ENCODE measurements around the gene LRPAP1. TPM values are rescaled to one million over a fixed set of nuclear protein-coding genes. Genes with fewer than 3 reads are reported as not detected.

LRPAP1 gene
- total RNA-seq, 1 donor from 2014 or later, result 81.6 TPM

DNA sequence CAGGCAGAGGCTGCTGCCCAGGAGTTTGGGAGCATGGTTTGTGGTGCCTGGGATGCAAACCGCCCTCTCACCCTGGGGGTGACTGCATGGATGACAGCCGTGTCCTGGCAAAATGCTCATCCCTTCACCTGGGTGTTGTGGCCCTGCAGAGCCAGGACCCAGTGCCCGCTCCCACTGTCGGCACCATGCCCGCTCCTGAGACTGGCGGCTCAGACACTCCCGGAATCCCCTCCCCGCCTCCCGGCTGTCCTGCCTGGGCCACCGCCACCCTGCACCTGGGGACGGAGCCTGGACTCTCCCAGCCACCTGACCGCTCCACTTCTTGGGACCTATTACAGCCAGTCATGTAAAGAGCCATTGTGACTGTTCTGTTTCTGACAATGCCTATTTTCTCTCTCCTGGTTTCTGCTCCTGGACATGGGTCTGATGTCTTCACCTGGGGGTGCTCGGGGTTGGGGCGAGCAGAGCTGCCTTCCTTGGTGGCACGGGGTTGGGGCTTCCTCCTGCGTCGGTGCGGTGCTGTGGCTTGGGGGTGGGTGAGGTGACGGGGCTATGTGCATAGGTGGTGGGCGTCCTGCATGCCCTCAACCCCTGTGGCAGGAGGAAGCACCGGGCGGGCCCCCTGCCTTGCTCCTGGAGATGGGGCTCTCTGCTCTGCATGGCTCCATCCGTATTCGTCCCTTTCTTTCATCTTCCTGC is 30.9 kb downstream of the LRPAP1 start:
- no peak overlapping the region for H3K4me3 ChIP-seq (ENCODE audit: low read depth, low read length)
- DNase-seq (ENCODE audit: low read depth), result no peak
- TF ChIP-seq, protein P1, sequence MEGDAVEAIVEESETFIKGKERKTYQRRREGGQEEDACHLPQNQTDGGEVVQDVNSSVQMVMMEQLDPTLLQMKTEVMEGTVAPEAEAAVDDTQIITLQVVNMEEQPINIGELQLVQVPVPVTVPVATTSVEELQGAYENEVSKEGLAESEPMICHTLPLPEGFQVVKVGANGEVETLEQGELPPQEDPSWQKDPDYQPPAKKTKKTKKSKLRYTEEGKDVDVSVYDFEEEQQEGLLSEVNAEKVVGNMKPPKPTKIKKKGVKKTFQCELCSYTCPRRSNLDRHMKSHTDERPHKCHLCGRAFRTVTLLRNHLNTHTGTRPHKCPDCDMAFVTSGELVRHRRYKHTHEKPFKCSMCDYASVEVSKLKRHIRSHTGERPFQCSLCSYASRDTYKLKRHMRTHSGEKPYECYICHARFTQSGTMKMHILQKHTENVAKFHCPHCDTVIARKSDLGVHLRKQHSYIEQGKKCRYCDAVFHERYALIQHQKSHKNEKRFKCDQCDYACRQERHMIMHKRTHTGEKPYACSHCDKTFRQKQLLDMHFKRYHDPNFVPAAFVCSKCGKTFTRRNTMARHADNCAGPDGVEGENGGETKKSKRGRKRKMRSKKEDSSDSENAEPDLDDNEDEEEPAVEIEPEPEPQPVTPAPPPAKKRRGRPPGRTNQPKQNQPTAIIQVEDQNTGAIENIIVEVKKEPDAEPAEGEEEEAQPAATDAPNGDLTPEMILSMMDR (conservative IDR thresholded peaks at IDR 0.05; ENCODE audit: low read depth, low read length), result no peak

DNA sequence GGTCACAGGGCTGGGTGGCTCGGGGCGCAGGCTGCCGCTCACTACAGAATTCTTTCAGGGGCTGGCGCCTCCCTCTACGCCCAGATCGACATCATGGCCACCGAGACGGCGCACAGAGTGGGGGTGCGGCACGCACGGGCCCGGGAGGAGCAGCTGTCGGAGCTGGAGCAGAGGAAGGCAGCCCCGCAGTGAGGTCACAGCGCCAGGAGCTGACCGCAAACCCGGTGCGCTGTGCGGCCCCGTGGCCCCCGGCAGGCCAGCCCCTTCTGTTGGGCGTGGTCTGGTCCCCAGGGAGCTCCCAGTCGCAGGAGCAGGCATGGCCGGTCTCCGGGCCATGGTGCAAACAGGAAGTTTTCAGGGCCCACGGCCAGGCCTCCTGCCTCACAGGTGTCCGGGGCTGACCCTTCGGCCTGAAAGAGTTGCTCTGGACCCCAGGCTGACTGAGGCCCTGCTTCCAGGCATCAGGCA is 31.6 kb downstream of the LRPAP1 start:
- DNase-seq (ENCODE audit: low read depth), result no peak
- TF ChIP-seq, protein P1 (conservative IDR thresholded peaks at IDR 0.05; ENCODE audit: low read depth, low read length), result no peak
- no peak overlapping the region for H3K4me3 ChIP-seq (ENCODE audit: low read depth, low read length)

DNA sequence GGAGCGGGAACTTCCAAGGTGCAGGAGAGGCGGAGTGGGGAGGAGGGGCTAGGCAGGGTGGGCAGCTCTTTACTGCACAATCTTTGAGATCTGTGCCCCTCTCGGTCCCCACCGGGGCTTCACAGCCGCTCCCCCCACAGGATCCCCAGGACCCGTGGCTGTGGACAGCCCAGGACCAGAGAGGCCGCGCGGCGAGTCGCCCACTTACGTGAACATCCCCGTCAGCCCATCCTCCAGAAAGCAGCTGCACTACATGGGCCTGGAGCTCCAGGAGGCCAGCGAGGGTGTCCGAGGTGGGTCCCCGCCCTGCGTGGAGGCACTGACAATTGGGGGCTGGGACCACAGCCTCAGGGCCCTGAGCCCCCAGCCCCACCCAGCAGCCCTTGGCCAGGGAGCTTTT is 32.1 kb downstream of the LRPAP1 start:
- TF ChIP-seq, protein P1 (conservative IDR thresholded peaks at IDR 0.05; ENCODE audit: low read depth, low read length), result no peak
- no peak for DNase-seq (ENCODE audit: low read depth)
- no peak overlapping the region for H3K4me3 ChIP-seq (ENCODE audit: low read depth, low read length)

DNA sequence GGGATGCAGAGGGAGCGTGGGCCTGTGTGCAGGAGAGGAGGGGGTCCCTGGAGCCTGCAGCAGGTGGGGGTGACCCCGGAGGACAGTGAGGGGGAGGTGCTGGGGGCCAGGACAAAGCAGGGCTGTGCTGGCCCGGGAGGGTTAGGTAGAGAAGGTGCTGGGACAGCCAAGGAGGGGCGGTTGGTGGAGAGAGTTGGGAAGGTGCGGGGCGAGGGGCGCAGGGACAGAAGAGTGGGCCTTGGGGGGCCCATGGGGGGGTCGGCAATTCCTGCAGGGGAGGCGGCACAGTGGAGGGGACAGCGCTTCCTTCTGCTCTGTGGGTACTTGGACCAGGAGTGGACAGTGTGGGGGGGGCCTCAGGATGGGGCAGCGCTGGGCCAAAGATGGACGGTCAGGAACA is 32.5 kb downstream of the LRPAP1 start:
- H3K4me3 ChIP-seq (ENCODE audit: low read depth, low read length), result no peak overlapping the region
- no peak for DNase-seq (ENCODE audit: low read depth)
- TF ChIP-seq, protein P1 (conservative IDR thresholded peaks at IDR 0.05; ENCODE audit: low read depth, low read length), result no peak

DNA sequence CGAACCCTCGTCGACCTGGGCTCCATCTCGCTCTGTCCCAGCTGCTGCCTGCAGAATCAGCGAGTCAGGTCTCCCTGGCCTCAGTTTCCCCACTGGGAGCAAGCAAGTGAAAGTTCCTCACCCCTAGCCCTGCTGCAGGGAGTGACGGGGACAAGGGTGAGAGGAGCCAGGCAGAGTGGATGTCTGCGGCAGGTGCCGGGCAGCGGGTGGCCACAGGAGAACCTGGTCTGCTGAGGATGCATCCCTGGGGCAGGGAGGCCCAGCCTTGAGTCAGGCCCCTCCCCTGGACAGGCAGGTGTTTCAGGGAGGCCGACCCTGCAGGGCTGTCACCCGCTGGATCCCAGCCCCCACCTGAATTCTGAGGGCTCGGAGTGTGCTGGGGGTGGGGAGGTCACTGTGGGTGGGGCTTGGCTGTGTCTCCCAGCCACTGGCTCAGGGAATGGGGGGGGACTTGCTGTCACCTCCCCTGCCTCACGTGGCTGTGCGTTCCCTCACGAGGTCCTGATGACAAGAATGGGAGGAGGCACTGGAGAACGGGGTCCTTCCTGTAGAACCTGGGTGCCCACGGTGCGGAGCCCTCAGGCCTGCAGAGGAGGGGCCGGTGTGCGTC is 33.2 kb downstream of the LRPAP1 start:
- TF ChIP-seq, protein P1 (conservative IDR thresholded peaks at IDR 0.05; ENCODE audit: low read depth, low read length), result no peak
- no peak for DNase-seq (ENCODE audit: low read depth)
- no peak overlapping the region for H3K4me3 ChIP-seq (ENCODE audit: low read depth, low read length)

DNA sequence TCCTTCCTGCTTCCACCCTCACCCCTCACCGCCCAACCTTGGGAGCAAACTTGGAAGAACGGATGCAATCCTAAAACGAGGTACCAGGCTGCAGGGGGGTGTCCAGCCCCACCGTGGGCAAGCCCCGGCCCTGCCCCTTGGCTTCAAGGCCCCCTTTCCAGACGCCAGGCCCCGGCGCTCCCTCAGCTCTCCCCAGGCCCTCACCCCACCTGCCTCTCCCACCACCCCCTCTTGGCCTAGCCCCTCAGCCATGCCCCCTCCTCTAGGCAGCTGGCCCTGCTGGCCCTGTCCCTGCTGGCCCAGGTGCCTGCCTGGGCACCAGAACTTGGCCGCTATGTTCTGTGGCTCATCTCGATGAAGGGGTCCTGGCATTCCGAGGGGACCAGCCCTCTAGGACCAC is 33.8 kb downstream of the LRPAP1 start:
- no peak for DNase-seq (ENCODE audit: low read depth)
- no peak overlapping the region for H3K4me3 ChIP-seq (ENCODE audit: low read depth, low read length)
- TF ChIP-seq, protein P1 (conservative IDR thresholded peaks at IDR 0.05; ENCODE audit: low read depth, low read length), result no peak
